Trophoblast cell (in vitro differentiated cells and primary cell): ENCODE data around the gene FCGBP.

Source experiments
- DNase-seq, 2 donors: peaks; one replicate each; pipeline ENCODE4 v3.0.0-alpha.2; 2016
- H2AFZ ChIP-seq: 2 replicates; pipeline ENCODE4 v1.6.1; 2013; ENCODE audit warnings: low read length, moderate library complexity, mild to moderate bottlenecking; ENCODE audit not compliant: insufficient read depth, poor library complexity
- H2AK5ac ChIP-seq: 2 replicates; pipeline ENCODE4 v1.6.1; 2013; ENCODE audit warnings: mild to moderate bottlenecking, low read length
- H2BK120ac ChIP-seq: 2 replicates; pipeline ENCODE4 v1.6.1; 2013; ENCODE audit warnings: low read length, mild to moderate bottlenecking, moderate library complexity; ENCODE audit not compliant: insufficient read depth, poor library complexity
- H2BK12ac ChIP-seq: 2 replicates; pipeline ENCODE4 v1.6.1; 2013; ENCODE audit warnings: mild to moderate bottlenecking, low read length, moderate library complexity
- H2BK5ac ChIP-seq: 2 replicates; pipeline ENCODE4 v1.6.1; 2013; ENCODE audit warnings: low read length, low read depth, moderate library complexity, mild to moderate bottlenecking; ENCODE audit not compliant: poor library complexity
- H3K14ac ChIP-seq: 2 replicates; pipeline ENCODE4 v1.6.1; 2013; ENCODE audit warnings: mild to moderate bottlenecking, low read length
- H3K18ac ChIP-seq: 2 replicates; pipeline ENCODE4 v1.6.1; 2013; ENCODE audit warnings: mild to moderate bottlenecking, low read length
- H3K23ac ChIP-seq: 2 replicates; pipeline ENCODE4 v1.6.1; 2013; ENCODE audit warnings: low read length
- H3K27ac ChIP-seq: 2 replicates; pipeline ENCODE4 v1.5.1; 2013; ENCODE audit warnings: low read depth, mild to moderate bottlenecking, inconsistent platforms, low read length, moderate library complexity
- H3K27me3 ChIP-seq: 2 replicates; pipeline ENCODE4 v1.6.1; 2013; ENCODE audit warnings: inconsistent platforms, mild to moderate bottlenecking, low read length, moderate library complexity; ENCODE audit not compliant: insufficient read depth
- H3K36me3 ChIP-seq, 2 experiments: 1 replicate in 1 of 2; 2 replicates in 1 of 2; pipeline ENCODE4 v1.6.1; 2013; ENCODE audit warnings: low read length in 2 of 2, mild to moderate bottlenecking in 2 of 2, moderate library complexity in 1 of 2; ENCODE audit not compliant: insufficient read depth in 2 of 2, control insufficient read depth in 1 of 2
- H3K4ac ChIP-seq: 2 replicates; pipeline ENCODE4 v1.6.1; 2013; ENCODE audit warnings: low read depth, mild to moderate bottlenecking, low read length, moderate library complexity
- H3K4me1 ChIP-seq, 2 experiments: 1 replicate in 1 of 2; 2 replicates in 1 of 2; pipeline ENCODE4 v1.6.1; 2013; ENCODE audit warnings: low read length in 2 of 2, mild to moderate bottlenecking in 2 of 2, moderate library complexity in 1 of 2; ENCODE audit not compliant: insufficient read depth in 2 of 2, control insufficient read depth in 1 of 2
- H3K4me2 ChIP-seq: 2 replicates; pipeline ENCODE4 v1.6.1; 2013; ENCODE audit warnings: inconsistent platforms, mild to moderate bottlenecking, low read length, moderate library complexity
- H3K4me3 ChIP-seq: 2 replicates; pipeline ENCODE4 v1.5.1; 2013; ENCODE audit warnings: mild to moderate bottlenecking, low read depth, low read length, inconsistent platforms
- H3K79me1 ChIP-seq: one replicate; pipeline ENCODE4 v1.6.1; 2013; ENCODE audit warnings: low read length
- H3K79me2 ChIP-seq: 2 replicates; pipeline ENCODE4 v1.6.1; 2013; ENCODE audit warnings: low read length, mild to moderate bottlenecking; ENCODE audit not compliant: control insufficient read depth, insufficient read depth, poor library complexity
- H3K9ac ChIP-seq: 2 replicates; pipeline ENCODE4 v1.6.1; 2013; ENCODE audit warnings: mild to moderate bottlenecking, low read length
- H3K9me3 ChIP-seq: 2 replicates; pipeline ENCODE4 v1.6.1; 2013; ENCODE audit warnings: low read depth, mild to moderate bottlenecking, control low read depth, inconsistent platforms, low read length; ENCODE audit not compliant: insufficient read depth
- H4K12ac ChIP-seq: 2 replicates; pipeline ENCODE4 v1.6.1; 2013; ENCODE audit warnings: low read depth, mild to moderate bottlenecking, low read length, moderate library complexity
- H4K8ac ChIP-seq: 2 replicates; pipeline ENCODE4 v1.6.1; 2013; ENCODE audit warnings: low read depth, mild to moderate bottlenecking, low read length, moderate library complexity
- H4K91ac ChIP-seq: one replicate; pipeline ENCODE4 v1.6.1; 2013; ENCODE audit warnings: low read depth, mild to moderate bottlenecking, low read length, moderate library complexity
- WGBS: extraction: QIAGEN DNeasy Blood & Tissue Kit; methylation state at CpG from one replicate; pipeline ENCODE4 v1.1.7; 2013; ENCODE audit warnings: missing lambda C conversion rate; ENCODE audit not compliant: insufficient read length, insufficient coverage; ENCODE audit errors: extremely low coverage; 5-methylcytosine and 5-hydroxymethylcytosine counted together

FCGBP gene

GRCh38 chr19:39969266-39969665 lies 34.8 kb upstream of the FCGBP start:
- Histone ChIP-seq H3K4ac (no peak overlapping the region), H3K27me3 (no peaks in the 10 kb centered on the region), H4K91ac (no peak overlapping the region), H3K79me2 (peaks cover 15% of the 10 kb centered on the region), H3K36me3 (peaks cover 18 to 21% of the 10 kb centered on the region in 2 experiments), H2AFZ (no peak overlapping the region), H4K8ac (no peak overlapping the region), H3K9ac (no peak overlapping the region), H3K27ac (no peak overlapping the region), H3K14ac (no peak overlapping the region), H3K23ac (no peak overlapping the region), H3K79me1 (peaks cover 12% of the 10 kb centered on the region), H2BK120ac (no peak overlapping the region), H2BK12ac (no peak overlapping the region), H3K4me3 (no peak overlapping the region), H2BK5ac (no peak overlapping the region), H3K4me1 (peaks cover 3 to 9% of the 10 kb centered on the region in 2 experiments), H3K4me2 (no peak overlapping the region), H3K18ac (no peak overlapping the region), H3K9me3 (no peaks in the 10 kb centered on the region), H2AK5ac (no peak overlapping the region), H4K12ac (no peak overlapping the region)
- WGBS = no CpG with 5 or more reads among the region's 6 CpGs
- no peak for DNase-seq

GRCh38 chr19:39968789-39969188 lies 34.4 kb upstream of the FCGBP start:
- Histone ChIP-seq H2BK12ac (no peak overlapping the region), H4K91ac (no peak overlapping the region), H3K36me3 (peaks cover 13 to 16% of the 10 kb centered on the region in 2 experiments), H4K12ac (no peak overlapping the region), H2AK5ac (no peak overlapping the region), H2BK5ac (no peak overlapping the region), H3K9me3 (no peaks in the 10 kb centered on the region), H3K4ac (no peak overlapping the region), H3K79me2 (peaks cover 15% of the 10 kb centered on the region), H3K9ac (no peak overlapping the region), H3K4me1 (peaks cover 3 to 9% of the 10 kb centered on the region in 2 experiments), H3K79me1 (peaks cover 12% of the 10 kb centered on the region), H2BK120ac (no peak overlapping the region), H3K23ac (no peak overlapping the region), H3K18ac (no peak overlapping the region), H3K14ac (no peak overlapping the region), H3K4me2 (no peak overlapping the region), H3K27me3 (no peaks in the 10 kb centered on the region), H3K27ac (no peak overlapping the region), H3K4me3 (no peak overlapping the region), H2AFZ (no peak overlapping the region), H4K8ac (no peak overlapping the region)
- no CpG with 5 or more reads among the region's 15 CpGs for WGBS
- no peak for DNase-seq

- H2AFZ ChIP-seq = no peak overlapping the region
- H3K36me3 ChIP-seq = peaks cover 5 to 6% of the 10 kb centered on the region in 2 experiments
- H3K14ac ChIP-seq = no peak overlapping the region
- no peak for DNase-seq
- H3K4me2 ChIP-seq = no peak overlapping the region
- no peak overlapping the region for H3K18ac ChIP-seq
- H3K23ac ChIP-seq = no peak overlapping the region
- H3K27ac ChIP-seq = no peak overlapping the region
- H3K79me2 ChIP-seq = peaks cover 15% of the 10 kb centered on the region
- H3K4me3 ChIP-seq = no peak overlapping the region
- no peaks in the 10 kb centered on the region for H3K27me3 ChIP-seq
- no peak overlapping the region for H4K8ac ChIP-seq
- H2AK5ac ChIP-seq = no peak overlapping the region
- H2BK5ac ChIP-seq = no peak overlapping the region
- no peak overlapping the region for H3K4ac ChIP-seq
- no peak overlapping the region for H2BK12ac ChIP-seq
- H2BK120ac ChIP-seq = no peak overlapping the region
- peaks cover 3 to 9% of the 10 kb centered on the region in 2 experiments for H3K4me1 ChIP-seq
- H4K12ac ChIP-seq = no peak overlapping the region
- H3K9ac ChIP-seq = no peak overlapping the region
- no peaks in the 10 kb centered on the region for H3K9me3 ChIP-seq
- WGBS = no CpG with 5 or more reads among the region's 9 CpGs
- no peak overlapping the region for H4K91ac ChIP-seq
- peaks cover 12% of the 10 kb centered on the region for H3K79me1 ChIP-seq
Measured at GRCh38 chr19:39967561-39967960, 33.1 kb upstream of the FCGBP start.

- no peak overlapping the region for H3K9ac ChIP-seq
- no peak overlapping the region for H4K12ac ChIP-seq
- H3K79me1 ChIP-seq = peaks cover 12% of the 10 kb centered on the region
- no peak overlapping the region for H3K18ac ChIP-seq
- no peak overlapping the region for H2AK5ac ChIP-seq
- no peak overlapping the region for H2BK5ac ChIP-seq
- peaks cover 9% of the 10 kb centered on the region for H3K79me2 ChIP-seq
- no peak overlapping the region for H3K4me2 ChIP-seq
- no peak overlapping the region for H3K23ac ChIP-seq
- DNase-seq = no peak
- no peaks in the 10 kb centered on the region for H3K9me3 ChIP-seq
- H3K36me3 ChIP-seq = no peaks in the 10 kb centered on the region
- H4K91ac ChIP-seq = no peak overlapping the region
- H3K27me3 ChIP-seq = no peaks in the 10 kb centered on the region
- no peak overlapping the region for H2BK120ac ChIP-seq
- H3K4me1 ChIP-seq = peaks cover 0 to 3% of the 10 kb centered on the region in 2 experiments
- H3K14ac ChIP-seq = no peak overlapping the region
- WGBS = no CpG with 5 or more reads among the region's 6 CpGs
- H2BK12ac ChIP-seq = no peak overlapping the region
- no peak overlapping the region for H3K27ac ChIP-seq
- H2AFZ ChIP-seq = no peak overlapping the region
- no peak overlapping the region for H4K8ac ChIP-seq
- H3K4ac ChIP-seq = no peak overlapping the region
- H3K4me3 ChIP-seq = no peak overlapping the region
Measured at GRCh38 chr19:39966617-39967016, 32.2 kb upstream of the FCGBP start.
